OCI-LY7 (cell line): ENCODE measurements around the gene FAM174C.

Source experiments
- EZH2phosphoT487 ChIP-seq: fragments of 200-600 bp; sonication (generic); IDR thresholded peaks from 2 replicates; pipeline ENCODE4 v1.6.1; 2018; ENCODE audit warnings: low read depth, borderline replicate concordance, mild to moderate bottlenecking, mixed run types, antibody characterized with exemption, low read length, moderate library complexity, mixed read lengths
- TF ChIP-seq, protein P1 (sequence below): fragments of 200-600 bp; sonication (generic); conservative IDR thresholded peaks from 2 replicates; pipeline ENCODE4 v1.5.1; 2014; ENCODE audit warnings: mild to moderate bottlenecking, antibody characterized with exemption, low read length, moderate library complexity, mixed read lengths

DNA sequence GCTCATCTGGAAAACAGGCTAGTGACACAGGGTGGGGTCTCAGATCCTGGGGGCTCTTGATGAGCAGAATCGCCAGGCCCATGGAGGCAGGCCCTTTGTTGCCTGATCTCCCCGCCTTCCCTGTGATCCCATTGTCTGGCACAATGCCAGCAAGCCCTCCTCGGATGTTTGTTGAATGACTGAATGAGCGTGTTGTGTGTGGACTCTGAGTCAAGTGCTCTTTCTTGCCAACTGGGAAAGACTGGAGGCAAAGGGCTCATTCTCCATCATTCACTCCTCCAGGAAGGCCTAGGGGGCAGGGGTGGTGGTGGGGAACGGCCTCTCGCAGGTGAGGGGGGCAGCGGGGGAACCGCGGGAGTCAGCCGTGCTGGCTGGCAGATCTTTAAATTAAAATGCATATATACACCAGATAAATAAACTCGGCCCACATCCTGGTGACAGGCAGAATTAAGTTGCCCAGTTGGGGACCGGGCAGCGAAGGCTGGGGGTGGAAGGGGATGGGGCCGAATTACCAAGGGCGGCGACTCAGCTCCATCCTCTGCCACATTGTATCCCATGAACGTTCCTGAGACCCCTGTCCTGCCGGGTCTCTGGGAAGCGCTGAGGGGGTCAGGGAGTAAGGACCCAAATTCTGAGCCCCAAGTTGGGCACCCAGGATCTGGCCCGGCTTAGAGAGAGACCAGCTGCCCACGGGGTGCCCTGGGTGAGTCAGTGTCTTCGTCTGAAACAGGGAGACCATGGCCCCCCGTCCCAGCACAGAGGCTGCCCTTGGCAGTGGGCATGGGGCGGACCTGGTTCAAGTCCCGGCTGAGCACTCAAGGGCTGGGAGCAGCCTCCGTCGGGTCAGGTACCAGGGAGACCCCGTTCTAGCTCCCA is 34.9 kb downstream of the FAM174C start:
- TF ChIP-seq, protein P1, sequence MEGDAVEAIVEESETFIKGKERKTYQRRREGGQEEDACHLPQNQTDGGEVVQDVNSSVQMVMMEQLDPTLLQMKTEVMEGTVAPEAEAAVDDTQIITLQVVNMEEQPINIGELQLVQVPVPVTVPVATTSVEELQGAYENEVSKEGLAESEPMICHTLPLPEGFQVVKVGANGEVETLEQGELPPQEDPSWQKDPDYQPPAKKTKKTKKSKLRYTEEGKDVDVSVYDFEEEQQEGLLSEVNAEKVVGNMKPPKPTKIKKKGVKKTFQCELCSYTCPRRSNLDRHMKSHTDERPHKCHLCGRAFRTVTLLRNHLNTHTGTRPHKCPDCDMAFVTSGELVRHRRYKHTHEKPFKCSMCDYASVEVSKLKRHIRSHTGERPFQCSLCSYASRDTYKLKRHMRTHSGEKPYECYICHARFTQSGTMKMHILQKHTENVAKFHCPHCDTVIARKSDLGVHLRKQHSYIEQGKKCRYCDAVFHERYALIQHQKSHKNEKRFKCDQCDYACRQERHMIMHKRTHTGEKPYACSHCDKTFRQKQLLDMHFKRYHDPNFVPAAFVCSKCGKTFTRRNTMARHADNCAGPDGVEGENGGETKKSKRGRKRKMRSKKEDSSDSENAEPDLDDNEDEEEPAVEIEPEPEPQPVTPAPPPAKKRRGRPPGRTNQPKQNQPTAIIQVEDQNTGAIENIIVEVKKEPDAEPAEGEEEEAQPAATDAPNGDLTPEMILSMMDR = no peak
- no peak for TF ChIP-seq EZH2phosphoT487
